Dedifferentiated amniotic fluid mesenchymal stem cell (primary cell): Measurements from ENCODE around the gene SMIM38.
A peak's percentile ranks its signal among the peaks of the same experiment; 100 is the strongest.

Experiments used
- DNase-seq: peaks from one replicate; pipeline ENCODE4 v3.0.0-alpha.2; 2016; ENCODE audit errors: extremely low spot score

The SMIM38 gene

DNA sequence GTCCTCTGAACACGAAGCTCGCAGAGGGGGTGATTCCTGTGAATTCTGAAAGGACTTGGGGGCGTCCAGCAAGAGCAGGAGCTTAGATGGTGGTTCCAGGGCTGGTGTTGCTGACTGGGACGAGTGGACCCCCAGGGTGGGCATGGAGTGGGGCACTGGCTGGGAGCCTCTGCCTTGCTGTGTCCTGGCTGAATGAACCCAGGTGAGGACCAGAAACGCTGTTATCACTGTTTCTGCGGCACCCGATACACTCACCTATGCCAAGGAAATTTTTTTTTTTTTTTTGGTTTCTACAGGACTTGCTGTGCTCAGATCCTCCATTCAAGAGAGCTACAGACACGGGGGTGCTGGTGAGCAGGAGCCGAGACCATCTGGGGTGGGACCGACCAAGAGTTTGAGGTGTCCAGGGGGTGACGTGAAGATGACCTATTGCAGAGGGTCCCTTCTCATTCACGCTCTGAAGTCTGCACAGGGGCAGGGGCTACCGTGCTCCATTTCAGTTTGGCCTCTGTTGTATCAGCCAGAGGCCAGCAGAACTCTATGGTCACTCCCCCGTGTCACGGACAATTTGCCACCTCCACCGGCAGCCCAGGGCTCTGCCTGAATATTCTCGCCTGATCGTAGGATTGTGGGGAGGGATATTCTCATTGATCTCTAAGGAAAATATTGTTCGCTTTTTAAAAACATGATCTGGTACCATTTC, 3.6 kb downstream of the SMIM38 start:
- no peak for DNase-seq

GRCh38 chr11:69160296-69161116, 4.8 kb downstream of the SMIM38 start:
- DNase-seq = no peak

- no peak for DNase-seq
Observed at GRCh38 chr11:69161117-69161407, 5.3 kb downstream of the SMIM38 start.

DNA sequence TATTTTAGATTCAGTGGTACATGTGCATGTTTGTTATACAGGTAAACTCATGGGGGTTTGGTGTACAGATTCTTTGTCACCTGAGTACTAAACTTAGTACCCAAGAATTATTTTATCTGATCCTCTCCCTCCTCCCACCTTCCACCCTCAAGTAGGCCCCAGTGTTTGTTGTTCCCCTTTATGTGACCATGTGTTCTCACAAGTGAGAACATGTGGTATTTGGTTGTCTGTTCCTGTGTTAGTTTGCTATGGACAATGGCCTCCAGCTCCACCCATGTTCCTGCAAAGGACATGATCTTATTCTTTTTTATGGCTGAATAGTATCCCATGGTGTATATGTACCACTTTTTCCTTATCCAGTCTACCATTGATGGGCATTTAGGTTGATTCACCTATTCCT, 6.8 kb downstream of the SMIM38 start:
- DNase-seq = no peak

DNA sequence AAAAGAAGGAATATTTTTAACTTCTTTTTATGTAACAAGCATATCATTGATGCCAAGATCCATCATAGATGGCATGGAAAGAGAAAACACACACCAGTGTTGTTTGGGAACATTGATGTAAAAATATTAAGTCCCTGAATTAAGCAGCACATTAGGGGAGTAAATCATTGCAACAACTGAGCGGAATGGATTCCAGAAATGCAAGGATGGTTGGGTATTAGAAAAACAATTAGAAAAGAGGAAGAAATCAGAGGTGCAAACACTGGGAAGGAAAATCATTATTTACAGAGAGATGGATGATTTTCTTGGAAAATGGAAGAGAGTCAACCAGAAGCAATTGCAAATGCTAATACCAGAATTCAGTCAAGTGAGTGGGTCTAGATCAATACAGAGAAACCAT, 8.1 kb downstream of the SMIM38 start:
- DNase-seq = no peak

GRCh38 chr11:69164824-69165223, 9.1 kb downstream of the SMIM38 start:
- DNase-seq = no peak

GRCh38 chr11:69165775-69166174, 10.0 kb downstream of the SMIM38 start:
- DNase-seq = no peak

DNA sequence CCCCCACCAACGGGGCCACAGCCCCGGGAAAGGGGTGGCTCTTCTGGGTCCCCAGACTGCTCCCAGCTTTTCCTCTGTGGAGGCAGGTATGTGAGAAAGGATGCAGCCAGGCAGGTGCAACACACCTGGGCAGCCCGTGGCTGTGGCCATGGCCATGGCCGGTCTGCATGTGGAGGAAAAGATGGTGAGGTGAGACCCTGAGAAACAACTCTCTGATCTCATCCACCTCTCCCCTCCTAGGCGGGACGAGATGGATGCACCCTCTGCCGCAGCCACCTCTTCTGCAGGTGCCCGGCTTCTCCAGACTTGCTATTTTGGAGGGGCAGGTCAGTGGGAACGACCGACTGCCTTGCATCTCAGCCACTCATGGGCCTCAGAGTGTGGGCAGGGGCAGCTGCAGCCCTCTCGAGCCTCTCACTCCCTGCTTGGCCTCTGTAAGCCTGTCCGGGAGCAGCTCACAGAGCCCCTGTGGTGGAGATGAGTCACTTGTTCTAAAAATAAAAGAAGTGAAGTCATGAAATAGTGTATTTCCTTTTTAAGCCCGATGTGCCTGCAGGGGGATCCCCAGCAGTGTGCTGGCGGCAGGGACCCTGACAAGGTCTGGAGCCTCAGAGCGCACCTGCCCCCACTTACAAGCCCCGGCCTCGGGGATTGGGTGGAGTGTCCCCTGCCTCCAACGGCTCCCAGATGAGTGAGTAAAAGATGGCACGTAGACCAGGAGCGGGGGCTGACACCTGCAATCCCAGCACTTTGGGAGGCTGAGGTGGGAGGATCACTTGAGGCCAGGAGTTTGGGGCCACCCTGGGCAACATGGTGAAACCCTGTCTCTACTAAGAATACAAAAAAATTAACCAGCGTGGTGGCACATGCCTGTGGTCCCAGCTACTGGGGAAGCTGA, 10.7 kb downstream of the SMIM38 start:
- DNase-seq = peak; percentile 83

DNA sequence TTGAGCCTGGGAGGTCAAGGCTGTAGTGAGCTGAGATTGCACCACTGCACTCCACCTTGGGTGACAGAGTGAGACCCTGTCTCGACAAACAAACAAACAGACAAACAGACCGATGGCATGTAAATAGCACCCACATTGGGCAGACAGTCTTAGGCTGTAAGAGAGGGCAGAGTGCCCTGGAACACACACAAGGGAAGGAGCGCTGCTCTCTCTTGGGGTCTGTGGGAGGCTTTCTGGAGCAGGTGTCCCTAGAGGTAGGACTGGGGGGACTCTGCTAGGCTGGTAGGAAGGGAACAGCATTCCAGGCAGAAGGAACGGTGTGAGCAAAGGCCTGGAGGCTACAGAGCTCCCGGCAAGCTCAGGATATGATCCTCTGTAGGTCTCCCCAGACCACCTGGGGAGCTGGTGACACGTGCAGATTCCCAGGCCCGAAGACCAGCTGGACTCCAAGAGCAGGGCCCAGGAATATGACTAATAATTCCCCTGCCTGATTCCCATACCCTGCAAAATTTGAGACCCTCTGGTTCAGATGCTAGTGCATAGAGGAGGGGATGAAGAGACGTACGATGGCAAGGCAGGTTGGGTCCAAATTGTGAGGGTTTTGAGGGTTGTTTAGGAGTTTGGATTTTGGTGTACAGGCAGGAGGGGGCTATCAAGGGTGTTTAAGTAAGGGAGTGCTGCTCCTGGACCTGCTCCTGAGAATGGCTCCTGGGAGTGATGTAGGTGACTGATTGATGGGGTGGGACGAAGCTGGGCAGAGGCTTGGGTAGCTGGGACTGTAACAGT, 11.6 kb downstream of the SMIM38 start:
- no peak for DNase-seq

DNA sequence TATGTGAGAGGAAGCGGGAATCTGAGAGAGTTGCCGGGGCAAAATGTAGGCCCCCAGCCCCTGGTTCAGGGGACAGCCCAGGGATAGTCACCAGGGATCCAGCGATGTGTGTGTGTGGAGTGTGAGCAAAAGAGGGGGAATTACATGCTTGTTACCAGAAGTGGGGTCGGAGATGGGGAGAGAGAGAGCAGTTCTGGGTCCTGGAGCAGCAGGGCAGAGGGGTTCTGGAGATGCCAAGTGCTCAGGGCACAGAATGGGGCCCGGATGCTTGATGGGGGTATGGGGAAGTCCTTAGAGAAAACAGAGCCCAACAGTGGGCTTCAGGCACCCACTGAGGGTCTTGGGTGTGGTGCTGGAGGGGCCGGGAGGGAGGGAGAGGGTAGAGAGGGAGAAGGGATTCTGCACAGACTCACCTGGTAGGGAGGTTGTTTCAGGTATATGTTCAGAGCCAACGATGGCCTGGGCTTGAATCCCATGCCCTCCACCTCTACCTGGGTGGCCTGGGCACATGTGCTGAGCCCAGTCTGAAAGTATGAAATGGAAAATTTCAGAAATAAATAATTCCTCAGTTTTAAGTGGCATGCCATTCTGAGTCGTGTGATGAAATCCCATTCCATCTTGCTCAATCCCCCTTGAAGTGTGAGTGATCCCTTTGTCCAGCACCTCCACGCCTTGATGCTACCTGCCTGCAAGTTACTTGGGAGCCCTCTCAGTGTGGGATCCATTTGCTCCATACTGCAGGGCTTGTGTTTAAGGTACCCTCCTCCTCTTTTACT, 12.4 kb downstream of the SMIM38 start:
- no peak for DNase-seq

DNA sequence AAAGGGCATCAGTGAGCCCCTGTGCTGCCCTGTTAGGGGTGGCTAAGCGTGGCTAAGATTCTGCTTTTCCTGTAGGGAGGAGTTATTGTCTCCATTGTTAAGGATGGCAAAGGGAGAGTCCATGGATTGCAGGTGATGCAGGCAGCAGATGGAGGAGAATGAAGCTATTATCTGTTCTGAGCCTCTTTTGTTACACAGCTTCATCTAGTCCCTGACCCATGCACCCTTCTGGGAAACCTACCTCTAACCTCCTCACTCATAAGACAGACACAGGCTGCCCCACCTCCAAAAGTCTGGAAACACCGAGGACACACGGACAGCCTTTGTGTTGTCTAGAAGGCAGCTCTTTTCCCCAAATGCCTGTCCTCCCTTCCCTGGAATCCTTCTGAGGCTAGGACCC, 13.7 kb downstream of the SMIM38 start:
- no peak for DNase-seq

GRCh38 chr11:69170704-69171103, 15.0 kb downstream of the SMIM38 start:
- no peak for DNase-seq

DNA sequence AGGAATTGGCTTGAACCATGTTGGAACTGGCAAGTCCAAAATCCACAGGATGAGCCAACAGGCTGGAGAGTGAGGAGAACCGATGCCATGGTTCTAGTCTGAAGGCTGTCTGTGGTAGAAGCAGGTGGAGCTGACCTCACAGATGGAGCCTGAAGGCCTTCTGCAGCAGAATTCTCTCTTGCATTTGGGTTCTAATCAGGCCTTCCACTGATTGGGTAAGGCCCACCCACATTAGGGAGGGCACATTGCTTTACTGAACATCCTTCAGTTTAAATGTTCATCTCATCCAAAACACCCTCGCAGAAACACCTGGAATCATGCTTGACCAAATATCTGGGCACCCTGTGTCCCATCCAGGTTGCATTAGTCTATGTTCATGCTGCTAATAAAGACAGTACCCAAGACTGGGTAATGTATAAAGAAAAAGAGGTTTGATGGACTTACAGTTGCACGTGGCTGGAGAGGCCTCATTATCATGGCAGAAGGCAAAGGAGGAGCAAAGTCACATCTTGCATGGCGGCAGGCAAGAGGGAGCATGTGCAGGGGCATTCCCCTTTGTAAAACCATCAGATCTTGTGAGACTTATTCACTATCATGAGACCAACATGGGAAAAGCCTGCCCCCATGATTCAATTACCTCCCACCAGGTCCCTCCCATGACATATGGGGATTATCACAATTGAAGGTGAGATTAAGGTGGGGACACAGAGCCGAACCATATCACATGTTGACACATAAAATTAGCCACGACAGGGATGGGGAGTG, 15.9 kb downstream of the SMIM38 start:
- no peak for DNase-seq

GRCh38 chr11:69172674-69173073, 16.9 kb downstream of the SMIM38 start:
- no peak for DNase-seq

- DNase-seq = no peak
Observed at GRCh38 chr11:69173331-69173730, 17.6 kb downstream of the SMIM38 start.

- DNase-seq = no peak
Observed at GRCh38 chr11:69173925-69174581, 18.3 kb downstream of the SMIM38 start.

GRCh38 chr11:69174841-69175240, 19.1 kb downstream of the SMIM38 start:
- DNase-seq = no peak

DNA sequence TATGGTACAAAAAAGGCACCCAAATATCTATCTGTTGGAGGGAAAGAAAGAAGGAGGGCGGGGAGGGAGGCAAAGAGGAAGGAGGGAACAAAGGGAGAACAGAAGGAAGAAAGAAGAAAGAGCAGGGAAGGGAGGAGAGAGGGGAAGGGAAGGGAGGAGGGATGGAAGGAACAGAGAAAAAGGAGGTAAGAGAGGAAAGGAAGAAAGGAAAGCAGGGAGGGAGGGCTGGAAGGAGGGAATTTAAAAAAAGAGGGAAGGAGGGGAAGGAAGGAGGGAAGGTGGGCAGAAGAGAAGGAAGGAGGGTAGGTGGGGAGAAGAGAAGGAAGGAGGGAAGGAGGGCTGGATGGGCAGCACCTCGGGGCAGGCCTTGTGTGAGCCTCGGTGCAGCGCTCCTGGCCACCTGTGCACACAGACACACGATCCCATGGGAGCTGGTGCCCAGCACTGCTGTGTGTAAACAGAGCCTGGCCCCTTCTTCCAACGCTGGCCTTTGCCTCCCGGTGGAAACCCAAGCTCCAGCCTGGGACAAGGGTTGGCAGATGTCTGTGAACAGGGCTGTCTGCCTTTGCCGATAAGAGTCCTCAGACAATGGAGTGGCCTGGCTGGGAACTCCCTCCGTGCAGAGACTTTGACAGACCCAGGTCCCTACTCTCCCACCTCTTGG, 23.2 kb downstream of the SMIM38 start:
- DNase-seq = no peak

DNA sequence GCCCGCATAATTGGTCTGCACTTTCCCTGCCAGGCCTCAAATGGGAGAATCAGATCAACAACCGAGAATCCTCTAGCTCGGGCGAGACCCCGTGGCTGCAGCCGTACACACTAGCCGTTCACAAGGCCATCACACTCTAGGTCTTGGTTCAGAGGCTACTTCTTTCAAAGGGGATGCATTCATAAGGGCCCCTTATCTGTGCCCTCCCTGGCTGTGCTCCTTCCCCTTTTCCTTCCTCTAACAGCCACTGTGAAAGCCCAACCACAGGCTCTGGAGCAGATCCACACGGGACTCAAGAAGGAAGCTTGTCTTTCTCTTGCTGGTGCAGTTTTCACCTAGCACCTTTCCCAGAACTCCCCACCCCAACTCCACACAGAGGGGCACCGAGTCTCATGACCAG, 24.5 kb downstream of the SMIM38 start:
- no peak for DNase-seq
